Activated naive CD4-positive, alpha-beta T cell treated with anti-CD3 and anti-CD28 coated beads for 36 hours (primary cell): ENCODE data around the gene TMEM139. TPM values are rescaled to one million over a fixed set of nuclear protein-coding genes. Genes with fewer than 3 reads are reported as not detected.
"Not testable (repeated sequence)": the region's sequence is repeated elsewhere in the genome, so short reads cannot be mapped to it uniquely, and the experiment has no call there.

ENCODE experiments used
- CTCF ChIA-PET: fragments of 350-600 bp; sonication (Branson Sonifier 250); formaldehyde crosslinking; loops from one replicate; lab custom pipeline; 2021; ENCODE audit warnings: antibody characterized with exemption; lab: Charles Lee
- DNase-seq: peaks from one replicate; pipeline ENCODE4 v3.0.0-alpha.2; 2020
- H3K27ac Mint-ChIP-seq: one replicate; pipeline ENCODE4 v1.8.0; 2021; ENCODE audit warnings: mild to moderate bottlenecking, mixed read lengths
- H3K27me3 Mint-ChIP-seq: one replicate; pipeline ENCODE4 v1.8.0; 2021; ENCODE audit warnings: low read depth, mixed read lengths
- H3K36me3 Mint-ChIP-seq: one replicate; pipeline ENCODE4 v1.8.0; 2021; ENCODE audit warnings: low read depth, mixed read lengths
- H3K4me1 Mint-ChIP-seq: one replicate; pipeline ENCODE4 v1.8.0; 2021; ENCODE audit warnings: low read depth, mixed read lengths
- H3K4me3 Mint-ChIP-seq: one replicate; pipeline ENCODE4 v1.8.0; 2021; ENCODE audit warnings: mild to moderate bottlenecking, moderate library complexity, mixed read lengths
- H3K9me3 Mint-ChIP-seq: one replicate; pipeline ENCODE4 v1.8.0; 2021; ENCODE audit warnings: mixed read lengths
- intact Hi-C: fragments of 100-400 bp; cut with micrococcal nuclease; formaldehyde crosslinking; loops from one replicate; pipeline ENCODE4 v1.15.1; 2023
- total RNA-seq, 2 experiments: library from RNA; stranded (reverse); gene quantifications; one replicate each; pipeline ENCODE4 v1.2.3, GENCODE V29; 2021

TMEM139 gene
- total RNA-seq, 2 experiments from 2014 or later: 0.64 to 0.74 TPM

DNA sequence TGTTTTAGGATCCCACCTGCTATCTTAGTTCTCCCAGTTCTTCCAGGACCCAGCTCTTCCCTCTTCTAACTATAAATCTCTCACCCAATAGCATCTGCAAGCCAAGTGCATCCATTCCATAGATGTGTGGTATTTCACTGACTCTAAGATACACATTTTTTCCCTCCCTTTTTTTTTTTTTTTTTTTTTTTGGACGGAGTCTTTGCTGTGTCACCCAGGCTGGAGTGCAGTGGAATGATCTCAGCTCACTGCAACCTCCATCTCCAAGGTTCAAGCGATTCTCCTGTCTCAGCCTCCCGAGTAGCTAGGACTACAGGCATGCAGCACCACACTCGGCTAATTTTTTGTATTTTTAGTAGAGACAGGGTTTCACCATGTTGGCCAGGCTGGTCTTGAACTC lies 5.1 kb downstream of the TMEM139 start:
- H3K27me3 Mint-ChIP-seq, H3K9me3 Mint-ChIP-seq, DNase-seq: not testable (repeated sequence)
- intact Hi-C loops: loop anchor here (1.0 to 10.0 kb wide), 5 partner anchors 13 to 1535 kb away; partner anchors contain the start of genes EPHB6 and FAM131B
- Mint-ChIP-seq H3K36me3 (peaks cover 56% of the 10 kb centered on the region), H3K4me3 (peak overlapping the region; percentile 96), H3K27ac (peak overlapping the region; percentile 88), H3K4me1 (peaks cover 49% of the 10 kb centered on the region)
- CTCF ChIA-PET: interaction anchor here (0.6 to 3.7 kb wide), 7 partner anchors 9 to 55 kb away, joined by 3 to 24 read pairs (median 4); no protein-coding TSS in a partner anchor

DNA sequence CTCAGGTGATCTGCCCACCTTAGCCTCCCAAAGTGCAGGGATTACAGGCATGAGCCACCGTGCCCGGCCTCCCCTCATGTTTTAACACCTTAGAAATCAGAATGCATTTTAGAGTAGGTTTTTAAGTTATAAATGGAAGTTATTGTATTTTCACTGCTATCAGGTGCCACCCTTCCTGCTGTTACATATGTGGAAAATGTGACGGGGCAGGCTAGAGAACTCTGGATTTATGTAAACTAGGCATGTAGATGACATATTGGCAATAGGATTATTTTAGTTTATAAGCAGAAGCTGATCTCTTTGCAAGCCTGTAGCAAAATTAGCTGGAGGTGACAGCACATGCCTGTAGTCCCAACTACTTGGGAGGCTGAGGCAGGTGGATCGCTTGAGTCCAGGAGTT lies 5.5 kb downstream of the TMEM139 start:
- intact Hi-C loops: no loop called here
- no peaks in the 10 kb centered on the region for H3K27me3 Mint-ChIP-seq
- H3K9me3 Mint-ChIP-seq: peaks cover 6% of the 10 kb centered on the region
- peaks cover 53% of the 10 kb centered on the region for H3K4me1 Mint-ChIP-seq
- no peak for DNase-seq
- peaks cover 59% of the 10 kb centered on the region for H3K36me3 Mint-ChIP-seq
- peak overlapping the region; percentile 88 for H3K27ac Mint-ChIP-seq
- CTCF ChIA-PET: interaction anchor here (0.6 to 3.7 kb wide), 7 partner anchors 10 to 90 kb away, joined by 3 to 24 read pairs (median 9); partner anchors contain the start of gene GSTK1
- H3K4me3 Mint-ChIP-seq: peak overlapping the region; percentile 96

DNA sequence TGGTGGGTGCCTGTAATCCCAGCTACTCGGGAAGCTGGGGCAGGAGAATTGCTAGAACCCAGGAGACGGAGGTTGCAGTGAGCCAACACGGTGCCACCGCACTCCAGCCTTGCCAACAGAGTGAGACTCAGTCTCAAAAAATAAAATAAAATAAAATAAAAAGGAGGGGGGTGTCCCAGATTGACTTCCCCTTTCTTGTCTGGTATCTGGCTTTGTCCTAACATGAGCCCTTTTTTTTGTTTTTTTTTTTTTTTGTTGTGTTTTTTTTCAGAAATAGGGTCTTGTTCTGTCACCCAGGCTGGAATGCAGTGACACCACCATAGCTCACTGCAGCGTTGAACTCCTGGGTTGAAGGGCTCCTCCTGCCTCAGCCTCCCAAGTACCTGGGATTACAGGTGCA lies 8.1 kb downstream of the TMEM139 start:
- H3K9me3 Mint-ChIP-seq: peaks cover under 1% of the 10 kb centered on the region
- H3K36me3 Mint-ChIP-seq: peaks cover 74% of the 10 kb centered on the region
- intact Hi-C loops: no loop called here
- DNase-seq: no peak
- H3K4me3 Mint-ChIP-seq: no peak overlapping the region
- CTCF ChIA-PET: interaction anchor here (1.6 to 3.7 kb wide), 3 partner anchors 7 to 52 kb away, joined by 3 to 24 read pairs (median 21); no protein-coding TSS in a partner anchor
- H3K27ac Mint-ChIP-seq: no peak overlapping the region
- H3K4me1 Mint-ChIP-seq: peaks cover 56% of the 10 kb centered on the region
- H3K27me3 Mint-ChIP-seq: no peaks in the 10 kb centered on the region

DNA sequence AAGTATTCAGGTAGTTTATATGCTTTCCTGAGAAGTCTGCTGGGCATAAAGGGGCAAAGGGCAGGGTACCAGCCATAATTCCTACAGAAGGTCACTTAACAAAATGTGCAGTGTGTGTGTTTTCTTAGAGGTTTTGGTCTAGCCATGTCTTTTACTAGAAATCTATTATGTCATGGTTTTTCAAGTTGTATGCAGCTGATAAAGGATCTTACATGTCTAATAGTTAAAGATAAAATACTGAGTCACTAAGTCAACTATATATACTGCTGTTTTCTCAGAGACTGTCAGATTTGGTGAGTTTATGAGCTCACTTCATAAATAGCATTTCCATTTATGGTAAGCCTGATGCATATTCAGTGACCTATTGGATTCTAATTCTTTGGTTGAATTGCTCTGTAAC lies 11.1 kb downstream of the TMEM139 start:
- intact Hi-C loops: no loop called here
- no peak for DNase-seq
- H3K4me1 Mint-ChIP-seq: peaks cover 52% of the 10 kb centered on the region
- CTCF ChIA-PET: interaction anchor here (0.7 to 9.4 kb wide), 7 partner anchors 9 to 120 kb away, joined by 3 to 137 read pairs (median 5); no protein-coding TSS in a partner anchor
- peak overlapping the region; percentile 4 for H3K27ac Mint-ChIP-seq
- no peak overlapping the region for H3K4me3 Mint-ChIP-seq
- no peaks in the 10 kb centered on the region for H3K27me3 Mint-ChIP-seq
- no peaks in the 10 kb centered on the region for H3K9me3 Mint-ChIP-seq
- peaks cover 74% of the 10 kb centered on the region for H3K36me3 Mint-ChIP-seq

DNA sequence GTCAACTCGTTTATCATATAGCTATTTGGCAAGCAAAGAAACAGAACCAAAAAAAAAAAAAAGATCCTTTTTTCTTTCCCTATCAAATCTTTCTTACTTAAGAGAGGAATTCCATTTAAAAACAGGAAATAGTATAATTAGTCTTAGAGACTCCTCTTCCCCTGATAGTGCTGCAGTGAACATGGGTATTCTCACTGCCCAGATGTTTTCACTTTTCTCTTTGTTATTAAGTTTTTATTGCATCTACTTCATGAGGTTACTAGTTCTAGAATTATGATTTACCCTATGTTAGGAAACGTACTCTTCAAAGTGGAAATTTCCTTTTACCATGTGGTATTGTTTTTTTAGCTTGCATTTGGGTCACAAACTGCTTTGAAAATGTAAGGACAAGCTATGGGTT lies 11.9 kb downstream of the TMEM139 start:
- peaks cover 45% of the 10 kb centered on the region for H3K4me1 Mint-ChIP-seq
- peaks cover 77% of the 10 kb centered on the region for H3K36me3 Mint-ChIP-seq
- DNase-seq: no peak
- CTCF ChIA-PET: interaction anchor here (0.7 to 9.4 kb wide), 7 partner anchors 9 to 82 kb away, joined by 3 to 137 read pairs (median 4); partner anchors contain the start of gene FAM131B
- intact Hi-C loops: no loop called here
- H3K27me3 Mint-ChIP-seq: no peaks in the 10 kb centered on the region
- H3K9me3 Mint-ChIP-seq: no peaks in the 10 kb centered on the region
- no peak overlapping the region for H3K27ac Mint-ChIP-seq
- H3K4me3 Mint-ChIP-seq: no peak overlapping the region

DNA sequence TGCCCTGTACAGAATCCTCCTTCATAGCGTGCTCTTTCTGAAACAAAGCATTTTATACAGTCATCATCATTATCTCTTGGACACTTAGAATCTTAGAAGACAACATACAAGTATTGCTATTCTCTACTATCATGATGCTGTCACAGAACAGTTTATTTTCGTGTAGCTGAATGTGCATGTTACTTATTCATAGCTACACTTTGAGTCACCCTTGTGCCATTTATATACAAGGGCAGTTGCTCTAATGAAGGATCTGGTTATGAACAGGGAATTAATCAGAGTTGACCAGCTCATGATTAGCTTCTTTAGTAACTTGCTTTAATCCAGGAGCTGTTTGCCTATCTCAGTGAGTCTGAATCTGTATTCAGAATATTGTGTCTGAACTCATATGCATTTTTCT lies 14.6 kb downstream of the TMEM139 start:
- intact Hi-C loops: loop anchor here (1.0 kb wide), 1 partner anchor 58 kb away; no protein-coding TSS in a partner anchor
- Mint-ChIP-seq H3K27ac (no peak overlapping the region), H3K9me3 (no peaks in the 10 kb centered on the region), H3K36me3 (peaks cover 71% of the 10 kb centered on the region), H3K4me3 (no peak overlapping the region), H3K27me3 (no peaks in the 10 kb centered on the region), H3K4me1 (peaks cover 31% of the 10 kb centered on the region)
- CTCF ChIA-PET: interaction anchor here (0.7 to 9.4 kb wide), 28 partner anchors 8 to 148 kb away, joined by 3 to 137 read pairs (median 4); partner anchors contain the start of genes CASP2, EPHA1 and GSTK1
- DNase-seq: no peak

DNA sequence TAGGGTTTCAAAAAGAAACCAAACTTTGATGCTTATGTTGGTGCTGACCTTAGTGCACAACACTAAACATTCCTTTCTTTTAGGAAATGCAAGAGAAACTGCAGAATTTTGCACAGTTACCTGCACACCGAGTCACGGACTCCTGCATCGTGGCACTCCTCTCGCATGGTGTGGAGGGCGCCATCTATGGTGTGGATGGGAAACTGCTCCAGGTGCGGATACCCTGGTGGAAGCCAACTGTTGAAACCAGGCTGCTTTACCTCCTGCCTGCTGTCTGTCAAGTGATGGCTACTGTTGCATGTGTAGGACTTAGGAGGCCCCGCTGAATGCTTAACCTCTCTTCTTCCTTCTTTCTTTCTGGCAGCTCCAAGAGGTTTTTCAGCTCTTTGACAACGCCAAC lies 15.1 kb downstream of the TMEM139 start:
- CTCF ChIA-PET: interaction anchor here (0.7 to 9.4 kb wide), 28 partner anchors 9 to 147 kb away, joined by 3 to 137 read pairs (median 4); partner anchors contain the start of genes CASP2, EPHA1 and GSTK1
- intact Hi-C loops: loop anchor here (1.0 kb wide), 1 partner anchor 59 kb away; no protein-coding TSS in a partner anchor
- Mint-ChIP-seq H3K27ac (peak overlapping the region; percentile 15), H3K27me3 (no peaks in the 10 kb centered on the region), H3K4me3 (no peak overlapping the region), H3K4me1 (peaks cover 31% of the 10 kb centered on the region), H3K36me3 (peaks cover 71% of the 10 kb centered on the region), H3K9me3 (no peaks in the 10 kb centered on the region)
- peak; percentile 72 for DNase-seq

DNA sequence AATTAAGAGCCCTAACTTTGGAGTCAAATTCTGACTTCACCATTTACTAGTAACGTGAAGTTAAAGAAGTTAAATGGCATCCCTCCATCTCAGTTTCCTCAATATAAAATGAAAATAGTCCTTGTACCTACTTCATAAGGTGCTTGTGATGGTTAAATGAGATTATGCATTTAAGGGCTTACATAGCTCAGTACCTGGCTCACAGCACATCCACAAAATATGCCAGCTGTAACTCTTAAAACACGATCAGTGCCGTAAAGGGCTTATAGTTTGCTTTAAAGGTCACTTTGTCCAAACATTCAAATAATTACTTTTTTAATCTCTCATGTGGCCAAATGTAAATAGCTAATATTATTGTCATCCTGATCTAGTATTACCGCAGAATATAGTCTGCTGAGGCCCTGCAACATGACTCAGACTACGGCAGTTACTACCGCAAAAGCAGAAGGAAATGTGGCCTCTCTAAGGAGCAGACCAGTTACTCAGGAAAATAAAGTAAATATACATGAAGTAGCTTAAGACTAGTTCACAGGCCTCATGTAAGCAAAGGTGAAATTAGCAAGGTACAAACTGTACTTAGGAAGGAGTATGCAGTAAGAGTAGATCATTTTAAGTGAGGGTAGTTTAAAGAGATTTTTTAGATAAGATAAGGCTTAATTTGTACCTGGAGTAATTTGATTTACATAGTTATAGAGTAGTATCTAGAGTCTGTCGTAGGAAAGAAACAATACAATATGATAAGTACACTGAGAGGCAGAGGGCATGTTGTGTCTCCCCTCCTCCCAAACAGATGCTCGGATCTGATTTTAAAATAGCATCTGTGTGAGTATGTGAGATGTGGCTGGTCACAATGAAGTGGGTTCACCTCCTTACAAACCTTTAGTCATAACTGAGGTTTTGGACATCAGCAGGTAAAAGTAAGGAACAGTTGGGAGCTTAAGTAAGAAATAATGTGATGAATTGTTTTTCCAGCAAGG lies 16.5 kb downstream of the TMEM139 start:
- CTCF ChIA-PET: interaction anchor here (0.6 to 9.4 kb wide), 9 partner anchors 10 to 115 kb away, joined by 3 to 137 read pairs (median 4); partner anchors contain the start of gene GSTK1
- H3K4me3 Mint-ChIP-seq: no peak overlapping the region
- H3K9me3 Mint-ChIP-seq: no peaks in the 10 kb centered on the region
- H3K27me3 Mint-ChIP-seq: no peaks in the 10 kb centered on the region
- intact Hi-C loops: no loop called here
- peaks cover 71% of the 10 kb centered on the region for H3K36me3 Mint-ChIP-seq
- no peak overlapping the region for H3K27ac Mint-ChIP-seq
- DNase-seq: no peak
- H3K4me1 Mint-ChIP-seq: peaks cover 29% of the 10 kb centered on the region

DNA sequence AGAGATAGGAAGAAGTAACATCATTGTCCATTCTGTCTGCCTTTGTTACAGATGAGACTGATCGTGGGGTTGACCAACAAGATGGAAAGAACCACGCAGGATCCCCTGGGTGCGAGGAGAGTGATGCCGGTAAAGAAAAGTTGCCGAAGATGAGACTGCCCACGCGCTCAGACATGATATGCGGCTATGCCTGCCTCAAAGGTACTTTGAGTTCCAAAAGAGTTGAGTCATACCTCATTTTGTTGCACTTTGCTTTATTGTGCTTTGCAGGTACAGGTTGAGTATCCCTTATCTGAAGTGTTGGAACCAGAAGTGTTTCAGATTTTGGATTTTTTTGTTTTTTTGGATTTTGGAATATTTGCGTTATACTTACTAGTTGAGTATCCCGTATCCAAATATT lies 19.0 kb downstream of the TMEM139 start:
- Mint-ChIP-seq H3K9me3 (no peaks in the 10 kb centered on the region), H3K27me3 (no peaks in the 10 kb centered on the region), H3K36me3 (peaks cover 78% of the 10 kb centered on the region), H3K4me3 (no peak overlapping the region), H3K27ac (no peak overlapping the region), H3K4me1 (peaks cover 39% of the 10 kb centered on the region)
- no peak for DNase-seq
- CTCF ChIA-PET: interaction anchor here (3.8 kb wide), 1 partner anchor 64 kb away, joined by 46 read pairs; no protein-coding TSS in a partner anchor
- intact Hi-C loops: loop anchor here (1.0 to 2.0 kb wide), 2 partner anchors 14 to 113 kb away; no protein-coding TSS in a partner anchor

DNA sequence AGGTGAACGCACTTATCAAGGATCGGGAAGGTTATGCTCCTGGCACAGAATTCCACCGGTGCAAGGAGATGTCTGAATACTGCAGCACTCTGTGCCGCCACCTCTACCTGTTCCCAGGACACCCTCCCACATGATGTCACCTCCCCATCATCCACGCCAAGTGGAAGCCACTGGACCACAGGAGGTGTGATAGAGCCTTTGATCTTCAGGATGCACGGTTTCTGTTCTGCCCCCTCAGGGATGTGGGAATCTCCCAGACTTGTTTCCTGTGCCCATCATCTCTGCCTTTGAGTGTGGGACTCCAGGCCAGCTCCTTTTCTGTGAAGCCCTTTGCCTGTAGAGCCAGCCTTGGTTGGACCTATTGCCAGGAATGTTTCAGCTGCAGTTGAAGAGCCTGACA lies 20.2 kb downstream of the TMEM139 start:
- intact Hi-C loops: loop anchor here (1.0 to 2.0 kb wide), 2 partner anchors 64 to 112 kb away; no protein-coding TSS in a partner anchor
- no peaks in the 10 kb centered on the region for H3K27me3 Mint-ChIP-seq
- peaks cover 82% of the 10 kb centered on the region for H3K36me3 Mint-ChIP-seq
- no peaks in the 10 kb centered on the region for H3K9me3 Mint-ChIP-seq
- no peak overlapping the region for H3K4me3 Mint-ChIP-seq
- H3K4me1 Mint-ChIP-seq: peaks cover 35% of the 10 kb centered on the region
- peak overlapping the region; percentile 71 for H3K27ac Mint-ChIP-seq
- CTCF ChIA-PET: interaction anchor here (0.6 to 3.8 kb wide), 17 partner anchors 8 to 111 kb away, joined by 3 to 46 read pairs (median 4); no protein-coding TSS in a partner anchor
- no peak for DNase-seq

DNA sequence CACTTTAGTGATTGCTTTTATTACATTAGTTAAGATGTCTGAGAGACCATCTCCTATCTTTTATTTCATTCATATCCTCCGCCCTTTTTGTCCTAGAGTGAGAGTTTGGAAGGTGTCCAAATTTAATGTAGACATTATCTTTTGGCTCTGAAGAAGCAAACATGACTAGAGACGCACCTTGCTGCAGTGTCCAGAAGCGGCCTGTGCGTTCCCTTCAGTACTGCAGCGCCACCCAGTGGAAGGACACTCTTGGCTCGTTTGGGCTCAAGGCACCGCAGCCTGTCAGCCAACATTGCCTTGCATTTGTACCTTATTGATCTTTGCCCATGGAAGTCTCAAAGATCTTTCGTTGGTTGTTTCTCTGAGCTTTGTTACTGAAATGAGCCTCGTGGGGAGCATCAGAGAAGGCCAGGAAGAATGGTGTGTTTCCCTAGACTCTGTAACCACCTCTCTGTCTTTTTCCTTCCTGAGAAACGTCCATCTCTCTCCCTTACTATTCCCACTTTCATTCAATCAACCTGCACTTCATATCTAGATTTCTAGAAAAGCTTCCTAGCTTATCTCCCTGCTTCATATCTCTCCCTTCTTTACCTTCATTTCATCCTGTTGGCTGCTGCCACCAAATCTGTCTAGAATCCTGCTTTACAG lies 20.8 kb downstream of the TMEM139 start:
- intact Hi-C loops: loop anchor here (1.0 to 2.0 kb wide), 2 partner anchors 64 to 111 kb away; no protein-coding TSS in a partner anchor
- Mint-ChIP-seq H3K27me3 (no peaks in the 10 kb centered on the region), H3K27ac (peak overlapping the region; percentile 71), H3K36me3 (peaks cover 81% of the 10 kb centered on the region), H3K4me3 (no peak overlapping the region), H3K4me1 (peaks cover 41% of the 10 kb centered on the region), H3K9me3 (no peaks in the 10 kb centered on the region)
- CTCF ChIA-PET: interaction anchor here (0.6 to 3.8 kb wide), 21 partner anchors 9 to 300 kb away, joined by 3 to 46 read pairs (median 4); partner anchors contain the start of gene GSTK1
- DNase-seq: peak; percentile 83
